ENCODE data around the gene SLC44A4.
"Not testable (repeated sequence)": the region's sequence is repeated elsewhere in the genome, so short reads cannot be mapped to it uniquely, and the experiment has no call there.

SLC44A4 gene

DNA sequence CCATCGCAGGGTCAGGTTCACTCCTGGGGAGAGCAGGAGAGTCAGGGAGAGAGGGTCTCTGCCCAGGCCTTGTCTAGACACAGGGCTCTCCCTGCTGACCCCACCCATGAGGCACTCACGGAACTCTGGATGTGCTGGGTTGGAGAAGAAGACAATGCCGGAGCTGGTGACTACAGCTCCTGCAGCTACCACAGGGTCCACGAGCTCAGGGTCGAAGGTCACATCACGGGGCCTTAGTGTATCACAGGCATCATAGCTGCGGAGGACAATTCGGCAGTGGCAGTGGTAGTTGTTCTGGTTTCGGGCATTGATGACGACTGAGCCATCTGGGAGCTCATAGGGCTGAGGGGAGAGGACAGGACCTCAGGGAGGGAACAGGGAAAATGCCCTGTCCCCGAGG, 18.9 kb downstream of the SLC44A4 start:
- DNase-seq (ENCODE audit: low read depth in 2 of 2): no peak

GRCh38 chr6:31858707-31859106, 20.1 kb downstream of the SLC44A4 start:
- DNase-seq (ENCODE audit: low read depth in 2 of 2): no peak

DNA sequence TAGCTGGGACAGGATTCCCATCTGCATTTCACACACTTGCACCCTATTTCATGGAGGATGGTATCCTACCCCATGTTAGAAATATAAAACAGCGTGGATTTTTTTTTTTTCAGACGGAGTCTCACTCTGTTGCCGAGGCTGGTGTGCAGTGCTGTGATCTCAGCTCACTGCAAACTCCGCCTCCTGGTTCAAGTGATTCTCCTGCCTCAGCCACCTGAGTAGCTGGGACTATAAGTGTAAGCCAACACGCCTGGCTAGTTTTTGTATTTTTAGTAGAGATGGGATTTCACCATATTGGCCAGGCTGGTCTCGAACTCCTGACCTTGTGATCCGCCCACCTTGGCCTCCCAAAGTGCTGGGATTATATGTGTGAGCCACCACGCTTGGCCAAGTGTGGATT, 21.0 kb downstream of the SLC44A4 start:
- not testable (repeated sequence) for DNase-seq (ENCODE audit: low read depth in 2 of 2)

- not testable (repeated sequence) for DNase-seq (ENCODE audit: low read depth in 2 of 2)
Observed at GRCh38 chr6:31851980-31852718, 26.6 kb downstream of the SLC44A4 start.

DNA sequence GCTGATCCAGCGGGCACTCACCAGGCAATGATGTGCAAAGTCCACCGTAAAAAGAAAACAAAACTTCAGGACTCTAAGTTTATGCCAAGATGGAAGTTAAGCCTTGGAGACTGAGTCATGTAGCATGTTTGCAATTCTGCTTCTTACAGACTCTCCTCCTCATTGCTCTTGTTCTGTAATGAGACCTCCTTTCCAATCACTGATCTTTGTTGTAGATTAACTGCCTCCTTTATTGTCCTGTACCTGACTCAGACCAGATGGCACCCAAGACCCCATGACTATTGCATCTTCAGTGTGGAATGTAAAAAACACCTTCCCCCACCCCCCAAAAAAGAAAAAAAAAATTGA, 27.3 kb downstream of the SLC44A4 start:
- no peak for DNase-seq (ENCODE audit: low read depth in 2 of 2)

GRCh38 chr6:31850765-31851484, 27.9 kb downstream of the SLC44A4 start:
- no peak for DNase-seq (ENCODE audit: low read depth in 2 of 2)

- DNase-seq (ENCODE audit: low read depth in 2 of 2): no peak
Observed at GRCh38 chr6:31847276-31847978, 31.4 kb downstream of the SLC44A4 start.

- DNase-seq (ENCODE audit: low read depth in 2 of 2): no peak
Observed at GRCh38 chr6:31844507-31844906, 34.3 kb downstream of the SLC44A4 start.

- no peak for DNase-seq (ENCODE audit: low read depth in 2 of 2)
Observed at GRCh38 chr6:31842053-31842452, 36.7 kb downstream of the SLC44A4 start.

DNA sequence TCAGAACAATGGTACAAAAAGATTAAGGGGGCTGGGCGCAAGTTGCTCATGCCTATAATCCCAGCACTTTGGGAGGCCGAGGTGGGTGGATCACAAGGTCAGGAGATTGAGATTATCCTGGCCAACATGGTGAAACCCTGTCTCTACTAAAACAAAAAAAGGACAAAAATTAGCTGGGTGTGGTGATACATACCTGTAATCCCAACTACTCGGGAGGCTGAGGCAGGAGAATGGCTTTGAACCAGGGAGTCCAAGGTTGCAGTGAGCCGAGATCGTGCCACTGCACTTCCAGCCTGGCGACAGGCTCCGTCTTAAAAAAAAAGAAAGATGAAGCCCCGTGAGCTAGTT, 39.0 kb downstream of the SLC44A4 start:
- not testable (repeated sequence) for DNase-seq (ENCODE audit: low read depth in 2 of 2)

DNA sequence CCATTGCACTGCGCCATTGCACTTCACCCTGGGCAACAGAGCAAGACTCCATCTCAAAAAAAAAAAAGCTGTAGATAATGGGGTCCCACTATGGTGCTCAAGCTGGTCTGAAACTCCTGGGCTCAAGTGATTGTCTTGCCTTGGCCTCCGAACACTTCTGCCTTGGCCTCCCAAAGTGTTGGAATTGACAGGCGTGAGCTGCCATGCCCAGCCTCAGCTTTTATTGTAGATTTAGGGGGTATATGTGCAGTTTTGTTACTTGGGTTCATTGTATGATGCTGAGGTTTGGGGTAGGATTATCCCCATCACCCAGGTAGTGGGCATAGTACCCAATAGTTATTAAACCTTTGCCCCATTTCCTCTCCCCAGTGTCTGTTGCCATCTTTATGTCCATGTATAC, 39.8 kb downstream of the SLC44A4 start:
- no peak for DNase-seq (ENCODE audit: low read depth in 2 of 2)

DNA sequence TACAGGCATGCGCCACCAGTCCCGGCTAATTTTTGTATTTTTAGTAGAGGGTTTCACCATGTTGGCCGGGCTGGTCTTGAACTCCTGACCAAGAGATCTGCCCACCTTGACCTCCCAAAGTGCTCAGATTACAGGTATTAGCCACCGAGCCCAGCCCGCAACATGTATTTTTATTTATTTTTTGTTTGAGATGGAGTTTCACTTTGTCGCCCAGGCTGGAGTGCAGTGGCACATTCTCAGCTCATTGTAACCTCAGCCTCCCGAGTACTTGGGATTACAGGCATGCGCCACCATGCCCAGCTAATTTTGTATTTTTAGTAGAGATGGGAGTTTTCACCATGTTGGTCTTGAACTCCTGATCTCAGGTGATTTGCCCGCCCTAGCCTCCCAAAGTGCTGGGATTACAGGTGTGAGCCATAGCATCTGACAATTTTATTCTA, 40.7 kb downstream of the SLC44A4 start:
- not testable (repeated sequence) for DNase-seq (ENCODE audit: low read depth in 2 of 2)

GRCh38 chr6:31837369-31838113, 41.3 kb downstream of the SLC44A4 start:
- DNase-seq (ENCODE audit: low read depth in 2 of 2): no peak

- no peak for DNase-seq (ENCODE audit: low read depth in 2 of 2)
Observed at GRCh38 chr6:31836474-31837368, 42.1 kb downstream of the SLC44A4 start.

- DNase-seq (ENCODE audit: low read depth in 2 of 2): no peak
Observed at GRCh38 chr6:31836047-31836473, 42.7 kb downstream of the SLC44A4 start.

DNA sequence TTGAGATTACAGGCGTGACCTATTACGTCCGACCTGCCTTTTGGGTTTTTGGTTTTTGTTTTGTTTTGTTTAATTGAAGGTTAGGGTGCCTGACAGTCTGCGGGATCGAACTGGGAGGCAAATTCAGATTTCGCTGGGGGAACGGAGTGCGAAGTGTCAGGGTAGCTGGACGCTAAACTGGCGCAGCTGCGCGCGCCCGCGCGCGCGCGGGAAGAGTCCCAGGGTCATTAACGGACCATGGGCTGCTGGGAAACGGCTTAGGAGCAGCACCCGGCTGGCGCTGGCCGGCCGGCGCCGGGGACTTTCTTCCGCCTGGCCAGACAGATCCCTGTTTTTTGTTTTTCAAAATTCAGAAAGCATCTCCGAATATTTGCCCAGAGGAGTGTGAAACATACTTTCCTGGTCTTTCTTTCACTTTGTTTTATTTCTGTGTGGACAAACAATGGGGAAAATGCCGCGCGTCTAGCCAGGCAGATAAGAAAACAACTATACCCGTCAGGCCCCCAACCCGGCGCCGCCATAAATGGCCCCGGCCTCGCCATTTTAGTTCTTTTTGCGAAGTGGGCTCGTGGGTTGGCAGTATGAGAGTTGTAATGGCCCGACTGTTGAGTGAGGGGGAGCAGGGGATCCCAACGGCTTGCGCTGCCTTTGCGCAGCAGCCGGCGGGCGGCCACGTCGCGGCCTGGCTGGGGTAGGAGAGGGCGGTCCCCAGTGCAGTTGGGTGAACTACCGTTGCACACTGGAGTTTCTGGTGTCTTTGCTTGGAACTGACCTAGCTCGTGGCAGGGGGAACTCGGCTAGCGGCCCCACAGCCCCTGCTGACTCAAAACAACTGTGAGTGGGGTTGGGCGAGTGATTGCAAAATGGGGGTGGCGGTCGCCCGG, 44.2 kb downstream of the SLC44A4 start:
- DNase-seq (ENCODE audit: low read depth in 2 of 2): peak; percentile 66 to 74

GRCh38 chr6:31831350-31832215, 47.2 kb downstream of the SLC44A4 start:
- DNase-seq (ENCODE audit: low read depth in 2 of 2): no peak

- no peak for DNase-seq (ENCODE audit: low read depth in 2 of 2)
Observed at GRCh38 chr6:31830886-31831335, 47.9 kb downstream of the SLC44A4 start.
